ENCODE data around the gene SIL1.
"Not testable (repeated sequence)": the region's sequence is repeated elsewhere in the genome, so short reads cannot be mapped to it uniquely, and the experiment has no call there.

Gene SIL1

DNA sequence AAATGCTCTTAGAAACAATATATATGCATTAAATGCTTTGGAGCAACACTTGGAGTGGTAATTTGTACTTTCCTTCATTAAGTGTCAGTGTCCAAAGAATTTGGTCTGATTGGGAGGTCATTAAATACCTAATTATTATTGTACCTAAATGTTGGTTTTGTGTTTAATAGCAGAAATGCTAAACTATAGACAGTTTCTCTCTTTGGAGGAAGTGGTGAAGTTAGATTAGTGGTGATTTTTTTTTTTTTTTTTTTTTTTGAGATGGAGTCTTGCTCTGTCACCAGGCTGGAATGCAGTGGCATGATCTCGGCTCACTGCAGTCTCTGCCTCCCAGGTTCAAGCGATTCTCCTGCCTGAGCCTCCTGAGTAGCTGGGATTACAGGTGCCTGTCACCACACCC lies 276.8 kb downstream of the SIL1 start:
- H3K27me3 Mint-ChIP-seq, H3K9me3 Mint-ChIP-seq, H3K27ac Mint-ChIP-seq, H3K4me1 Mint-ChIP-seq, H3K4me3 Mint-ChIP-seq, ATAC-seq: not testable (repeated sequence)
- peaks cover 30% of the 10 kb centered on the region for H3K36me3 Mint-ChIP-seq

DNA sequence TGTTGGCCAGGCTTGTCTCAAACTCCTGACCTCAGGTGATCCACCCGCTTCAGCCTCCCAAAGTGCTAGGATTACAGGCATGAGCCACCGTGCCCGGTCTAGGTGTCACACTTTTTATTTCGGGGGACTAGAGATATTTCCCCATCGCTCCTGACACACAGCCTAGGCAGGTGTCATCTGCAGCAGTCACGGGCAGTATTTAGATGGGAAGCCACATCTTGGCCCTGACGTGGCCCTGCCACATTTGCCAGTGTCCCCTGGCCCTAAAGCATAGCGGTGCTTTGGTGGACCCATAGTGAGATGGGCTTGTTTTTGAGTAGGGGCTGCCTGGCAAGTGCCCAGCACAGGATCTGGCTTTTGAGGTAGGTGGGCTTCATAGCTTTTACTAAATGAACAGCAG lies 278.0 kb downstream of the SIL1 start:
- no peak overlapping the region for H3K27ac Mint-ChIP-seq
- H3K4me1 Mint-ChIP-seq = no peaks in the 10 kb centered on the region
- H3K27me3 Mint-ChIP-seq = no peaks in the 10 kb centered on the region
- H3K36me3 Mint-ChIP-seq = peaks cover 27% of the 10 kb centered on the region
- ATAC-seq = no peak
- no peaks in the 10 kb centered on the region for H3K9me3 Mint-ChIP-seq
- no peak overlapping the region for H3K4me3 Mint-ChIP-seq

GRCh38 chr5:138918686-138919085 lies 279.5 kb downstream of the SIL1 start:
- no peaks in the 10 kb centered on the region for H3K27me3 Mint-ChIP-seq
- no peak overlapping the region for H3K4me3 Mint-ChIP-seq
- peaks cover 29% of the 10 kb centered on the region for H3K36me3 Mint-ChIP-seq
- no peaks in the 10 kb centered on the region for H3K4me1 Mint-ChIP-seq
- H3K27ac Mint-ChIP-seq = no peak overlapping the region
- H3K9me3 Mint-ChIP-seq = no peaks in the 10 kb centered on the region
- ATAC-seq = no peak

GRCh38 chr5:138914338-138914737 lies 283.8 kb downstream of the SIL1 start:
- no peaks in the 10 kb centered on the region for H3K4me1 Mint-ChIP-seq
- peaks cover 48% of the 10 kb centered on the region for H3K36me3 Mint-ChIP-seq
- H3K27ac Mint-ChIP-seq = no peak overlapping the region
- H3K9me3 Mint-ChIP-seq = no peaks in the 10 kb centered on the region
- no peaks in the 10 kb centered on the region for H3K27me3 Mint-ChIP-seq
- no peak overlapping the region for H3K4me3 Mint-ChIP-seq
- no peak for ATAC-seq

- Mint-ChIP-seq H3K9me3 (no peaks in the 10 kb centered on the region), H3K27ac (no peak overlapping the region), H3K4me1 (no peaks in the 10 kb centered on the region), H3K4me3 (no peak overlapping the region), H3K27me3 (no peaks in the 10 kb centered on the region), H3K36me3 (peaks cover 46% of the 10 kb centered on the region)
- no peak for ATAC-seq
Measured at GRCh38 chr5:138913773-138914172, 284.4 kb downstream of the SIL1 start.

- no peak for ATAC-seq
- no peaks in the 10 kb centered on the region for H3K9me3 Mint-ChIP-seq
- no peak overlapping the region for H3K27ac Mint-ChIP-seq
- H3K4me3 Mint-ChIP-seq = no peak overlapping the region
- H3K27me3 Mint-ChIP-seq = no peaks in the 10 kb centered on the region
- H3K36me3 Mint-ChIP-seq = peaks cover 58% of the 10 kb centered on the region
- H3K4me1 Mint-ChIP-seq = no peaks in the 10 kb centered on the region
Measured at GRCh38 chr5:138912093-138912492, 286.1 kb downstream of the SIL1 start.

GRCh38 chr5:138911441-138911840 lies 286.7 kb downstream of the SIL1 start:
- Mint-ChIP-seq H3K36me3 (peaks cover 65% of the 10 kb centered on the region), H3K27ac (no peak overlapping the region), H3K9me3 (no peaks in the 10 kb centered on the region), H3K4me1 (no peaks in the 10 kb centered on the region), H3K27me3 (no peaks in the 10 kb centered on the region), H3K4me3 (no peak overlapping the region)
- ATAC-seq = no peak

- Mint-ChIP-seq H3K27ac (no peak overlapping the region), H3K27me3 (no peaks in the 10 kb centered on the region), H3K36me3 (peaks cover 66% of the 10 kb centered on the region), H3K4me1 (no peaks in the 10 kb centered on the region), H3K9me3 (no peaks in the 10 kb centered on the region), H3K4me3 (no peak overlapping the region)
- ATAC-seq = no peak
Measured at GRCh38 chr5:138910546-138911185, 287.5 kb downstream of the SIL1 start.

DNA sequence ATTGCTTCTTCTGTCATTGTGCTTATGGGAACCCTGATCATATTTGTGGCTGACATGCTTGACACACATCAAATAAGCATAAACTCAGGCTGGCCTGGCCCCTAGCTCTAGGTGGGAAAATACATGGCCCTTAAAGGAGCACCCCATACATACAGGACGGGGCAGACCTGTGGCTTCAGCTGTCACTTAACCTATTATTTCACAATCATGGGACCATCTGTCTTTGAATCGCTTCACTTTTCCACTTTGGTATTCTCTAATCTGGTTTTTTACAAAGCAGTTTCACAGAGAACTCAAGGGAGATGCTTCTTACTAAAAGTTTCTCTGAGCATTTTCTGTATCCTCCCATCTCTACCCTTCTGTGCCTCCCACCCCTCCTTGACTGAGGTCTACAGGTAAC lies 288.4 kb downstream of the SIL1 start:
- H3K27me3 Mint-ChIP-seq = no peaks in the 10 kb centered on the region
- H3K4me1 Mint-ChIP-seq = no peaks in the 10 kb centered on the region
- no peak for ATAC-seq
- no peaks in the 10 kb centered on the region for H3K9me3 Mint-ChIP-seq
- H3K36me3 Mint-ChIP-seq = peaks cover 67% of the 10 kb centered on the region
- no peak overlapping the region for H3K4me3 Mint-ChIP-seq
- no peak overlapping the region for H3K27ac Mint-ChIP-seq

GRCh38 chr5:138905541-138905940 lies 292.6 kb downstream of the SIL1 start:
- Mint-ChIP-seq H3K27ac (no peak overlapping the region), H3K4me1 (no peaks in the 10 kb centered on the region)
- no peak for ATAC-seq

DNA sequence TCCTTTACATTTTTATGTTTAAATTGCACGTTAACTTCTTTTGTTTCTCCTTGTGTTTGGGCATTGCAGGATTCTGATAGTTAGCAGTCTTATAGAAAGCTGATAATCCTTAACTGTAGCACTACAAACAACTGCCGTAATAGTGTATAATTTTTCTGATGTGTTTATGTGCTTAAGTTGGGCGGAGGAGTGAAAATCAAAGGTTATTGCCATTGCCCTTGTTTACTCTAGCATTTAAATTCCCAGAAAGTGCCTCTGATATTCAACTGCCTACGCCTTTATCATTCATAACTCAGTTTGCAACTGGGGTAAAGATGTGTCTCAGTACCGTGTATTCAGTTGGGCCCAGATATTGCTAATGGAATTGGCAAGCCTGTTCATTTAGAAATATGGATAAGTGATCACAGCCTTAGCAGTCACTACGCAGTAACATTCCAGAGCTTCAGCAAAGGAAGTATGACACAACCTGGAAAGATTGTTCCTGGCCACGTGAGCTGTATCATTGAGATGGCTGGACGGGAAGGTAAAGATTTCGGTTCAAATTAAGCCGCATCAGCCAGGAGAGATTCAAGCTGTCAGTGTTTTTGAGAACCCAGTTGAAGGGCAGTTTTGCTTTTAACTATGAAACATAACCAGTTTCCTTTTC lies 294.9 kb downstream of the SIL1 start:
- no peak overlapping the region for H3K4me3 Mint-ChIP-seq
- H3K36me3 Mint-ChIP-seq = peaks cover 86% of the 10 kb centered on the region
- no peaks in the 10 kb centered on the region for H3K9me3 Mint-ChIP-seq
- no peak overlapping the region for H3K27ac Mint-ChIP-seq
- no peak for ATAC-seq
- H3K4me1 Mint-ChIP-seq = peaks cover 11% of the 10 kb centered on the region
- no peaks in the 10 kb centered on the region for H3K27me3 Mint-ChIP-seq

More at GRCh38 chr5:138905541-138905940, 292.6 kb downstream of the SIL1 start:
- H3K4me3 Mint-ChIP-seq = no peak overlapping the region
- no peaks in the 10 kb centered on the region for H3K27me3 Mint-ChIP-seq
- peaks cover 86% of the 10 kb centered on the region for H3K36me3 Mint-ChIP-seq
- H3K9me3 Mint-ChIP-seq = no peaks in the 10 kb centered on the region

GRCh38 chr5:138901716-138902115 lies 296.5 kb downstream of the SIL1 start:
- ATAC-seq = no peak
- H3K4me3 Mint-ChIP-seq = no peak overlapping the region
- H3K4me1 Mint-ChIP-seq = peaks cover 13% of the 10 kb centered on the region
- H3K27ac Mint-ChIP-seq = no peak overlapping the region
- H3K36me3 Mint-ChIP-seq = peaks cover 88% of the 10 kb centered on the region
- no peaks in the 10 kb centered on the region for H3K27me3 Mint-ChIP-seq
- peaks cover 2% of the 10 kb centered on the region for H3K9me3 Mint-ChIP-seq

GRCh38 chr5:138900281-138900965 lies 297.7 kb downstream of the SIL1 start:
- no peak for ATAC-seq
- peaks cover 13% of the 10 kb centered on the region for H3K4me1 Mint-ChIP-seq
- no peak overlapping the region for H3K27ac Mint-ChIP-seq
- no peaks in the 10 kb centered on the region for H3K27me3 Mint-ChIP-seq
- H3K36me3 Mint-ChIP-seq = peaks cover 83% of the 10 kb centered on the region
- peaks cover 2% of the 10 kb centered on the region for H3K9me3 Mint-ChIP-seq
- no peak overlapping the region for H3K4me3 Mint-ChIP-seq

DNA sequence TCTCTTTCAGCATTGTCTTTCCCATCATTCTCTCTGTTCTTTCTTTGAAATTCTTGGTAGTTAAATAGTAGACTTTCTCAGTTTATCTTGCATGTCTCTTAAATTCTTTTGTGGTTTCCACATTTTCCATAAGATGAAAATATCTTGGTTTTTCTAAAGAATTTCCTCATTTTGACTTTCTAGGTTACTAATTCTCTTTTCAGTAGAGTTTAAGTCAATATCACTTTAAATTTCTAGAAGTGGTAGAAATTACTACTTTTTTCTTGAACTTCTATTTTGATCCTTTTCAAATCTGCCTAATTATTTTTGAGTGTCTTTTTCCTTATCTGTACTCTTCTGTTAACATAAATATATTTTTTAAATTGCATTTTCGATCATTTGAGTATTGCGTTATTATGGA lies 299.4 kb downstream of the SIL1 start:
- peaks cover 81% of the 10 kb centered on the region for H3K36me3 Mint-ChIP-seq
- ATAC-seq = no peak
- H3K27me3 Mint-ChIP-seq = no peaks in the 10 kb centered on the region
- H3K9me3 Mint-ChIP-seq = peaks cover 2% of the 10 kb centered on the region
- no peak overlapping the region for H3K4me3 Mint-ChIP-seq
- H3K27ac Mint-ChIP-seq = no peak overlapping the region
- peaks cover 13% of the 10 kb centered on the region for H3K4me1 Mint-ChIP-seq

DNA sequence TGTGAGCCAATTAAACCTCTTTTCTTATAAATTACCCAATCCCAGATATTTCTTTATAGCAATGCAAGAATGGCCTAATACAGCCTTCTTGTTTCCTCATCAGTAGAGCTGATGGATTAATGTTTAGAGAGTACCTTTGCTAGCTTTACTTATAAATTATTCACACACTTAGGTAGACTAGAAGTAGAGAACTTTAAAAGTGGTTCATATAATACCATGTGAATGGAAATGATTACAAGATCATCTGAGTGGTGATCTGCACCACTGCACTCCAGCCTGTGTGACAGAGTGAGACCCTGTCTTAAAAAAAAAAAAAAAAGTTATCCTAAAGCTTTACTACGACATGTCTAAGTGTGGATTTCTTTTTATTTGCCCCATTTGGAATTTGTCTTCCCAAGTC lies 299.9 kb downstream of the SIL1 start:
- ATAC-seq = no peak
- Mint-ChIP-seq H3K9me3 (peaks cover 2% of the 10 kb centered on the region), H3K27ac (no peak overlapping the region), H3K36me3 (peaks cover 77% of the 10 kb centered on the region), H3K4me1 (peaks cover 13% of the 10 kb centered on the region), H3K4me3 (no peak overlapping the region), H3K27me3 (no peaks in the 10 kb centered on the region)

Measured in stimulated activated memory B cell treated with anti-CD40 and anti-IgM and Interleukin-4, amounts not matched to agents 10 μg/mL and 1 μg/mL and 100 μg/mL, for 72 hours (primary cell).